ENCODE data around the gene BMP4.

DNA sequence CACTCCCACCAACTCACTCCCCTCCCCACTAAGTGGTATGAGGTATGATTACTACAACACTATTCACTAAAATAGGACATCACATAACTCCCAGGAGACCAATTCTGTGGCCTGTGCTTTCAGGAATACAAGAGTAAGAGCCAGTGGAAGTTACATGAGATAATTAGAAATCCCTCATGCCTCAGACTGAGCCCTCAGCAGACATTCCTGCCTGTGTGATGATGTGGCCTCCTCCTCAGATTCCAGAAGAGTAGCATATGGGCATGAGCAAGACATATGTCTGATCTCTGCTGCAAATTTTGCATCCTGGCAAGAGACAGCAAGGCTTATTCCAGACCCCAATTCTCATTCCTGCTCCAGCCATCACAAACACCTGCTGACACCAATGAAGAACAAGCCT, 46.0 kb upstream of the BMP4 start:
- TF ChIP-seq, protein P1, sequence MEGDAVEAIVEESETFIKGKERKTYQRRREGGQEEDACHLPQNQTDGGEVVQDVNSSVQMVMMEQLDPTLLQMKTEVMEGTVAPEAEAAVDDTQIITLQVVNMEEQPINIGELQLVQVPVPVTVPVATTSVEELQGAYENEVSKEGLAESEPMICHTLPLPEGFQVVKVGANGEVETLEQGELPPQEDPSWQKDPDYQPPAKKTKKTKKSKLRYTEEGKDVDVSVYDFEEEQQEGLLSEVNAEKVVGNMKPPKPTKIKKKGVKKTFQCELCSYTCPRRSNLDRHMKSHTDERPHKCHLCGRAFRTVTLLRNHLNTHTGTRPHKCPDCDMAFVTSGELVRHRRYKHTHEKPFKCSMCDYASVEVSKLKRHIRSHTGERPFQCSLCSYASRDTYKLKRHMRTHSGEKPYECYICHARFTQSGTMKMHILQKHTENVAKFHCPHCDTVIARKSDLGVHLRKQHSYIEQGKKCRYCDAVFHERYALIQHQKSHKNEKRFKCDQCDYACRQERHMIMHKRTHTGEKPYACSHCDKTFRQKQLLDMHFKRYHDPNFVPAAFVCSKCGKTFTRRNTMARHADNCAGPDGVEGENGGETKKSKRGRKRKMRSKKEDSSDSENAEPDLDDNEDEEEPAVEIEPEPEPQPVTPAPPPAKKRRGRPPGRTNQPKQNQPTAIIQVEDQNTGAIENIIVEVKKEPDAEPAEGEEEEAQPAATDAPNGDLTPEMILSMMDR (IDR thresholded peaks at IDR 0.05), result no peak
- no peak for TF ChIP-seq POLR2A (IDR thresholded peaks at IDR 0.05)
- TF ChIP-seq POLR2AphosphoS5 (IDR thresholded peaks at IDR 0.05), result no peak

Data from breast epithelium (tissue), 3 donors.